OCI-LY3 (cell line): ENCODE data around the gene PADI3.

Experiments used
- EZH2phosphoT487 ChIP-seq: fragments of 200-600 bp; shearing (Covaris generic); IDR thresholded peaks from 2 replicates; pipeline ENCODE4 v1.6.1; 2018; ENCODE audit warnings: antibody characterized with exemption, mixed run types, low read depth
- TF ChIP-seq, protein P1 (sequence below): fragments of 200-600, 300-600 bp; sonication (generic); IDR thresholded peaks from 2 replicates; pipeline ENCODE4 v1.5.1; 2014; ENCODE audit warnings: antibody characterized with exemption, low read length, low read depth

DNA sequence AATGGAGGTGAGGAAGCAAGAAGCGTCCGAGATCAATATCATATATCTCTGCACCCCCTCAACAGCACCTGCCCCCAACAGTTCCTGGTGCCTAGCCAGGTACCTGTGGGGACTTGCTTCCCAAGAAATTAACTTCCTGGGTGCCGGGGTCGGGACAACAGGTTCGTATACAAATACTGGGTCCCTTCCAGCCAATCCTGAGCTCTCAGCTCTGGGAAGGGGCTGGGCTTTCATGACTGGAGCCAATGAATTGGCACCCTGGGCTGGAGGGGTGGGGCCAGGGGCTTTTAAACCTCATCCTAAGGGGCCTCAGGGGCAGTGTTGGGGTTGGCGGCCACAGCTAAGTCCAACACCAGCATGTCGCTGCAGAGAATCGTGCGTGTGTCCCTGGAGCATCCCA, at the start of gene PADI3:
- TF ChIP-seq, protein P1, sequence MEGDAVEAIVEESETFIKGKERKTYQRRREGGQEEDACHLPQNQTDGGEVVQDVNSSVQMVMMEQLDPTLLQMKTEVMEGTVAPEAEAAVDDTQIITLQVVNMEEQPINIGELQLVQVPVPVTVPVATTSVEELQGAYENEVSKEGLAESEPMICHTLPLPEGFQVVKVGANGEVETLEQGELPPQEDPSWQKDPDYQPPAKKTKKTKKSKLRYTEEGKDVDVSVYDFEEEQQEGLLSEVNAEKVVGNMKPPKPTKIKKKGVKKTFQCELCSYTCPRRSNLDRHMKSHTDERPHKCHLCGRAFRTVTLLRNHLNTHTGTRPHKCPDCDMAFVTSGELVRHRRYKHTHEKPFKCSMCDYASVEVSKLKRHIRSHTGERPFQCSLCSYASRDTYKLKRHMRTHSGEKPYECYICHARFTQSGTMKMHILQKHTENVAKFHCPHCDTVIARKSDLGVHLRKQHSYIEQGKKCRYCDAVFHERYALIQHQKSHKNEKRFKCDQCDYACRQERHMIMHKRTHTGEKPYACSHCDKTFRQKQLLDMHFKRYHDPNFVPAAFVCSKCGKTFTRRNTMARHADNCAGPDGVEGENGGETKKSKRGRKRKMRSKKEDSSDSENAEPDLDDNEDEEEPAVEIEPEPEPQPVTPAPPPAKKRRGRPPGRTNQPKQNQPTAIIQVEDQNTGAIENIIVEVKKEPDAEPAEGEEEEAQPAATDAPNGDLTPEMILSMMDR = no peak
- TF ChIP-seq EZH2phosphoT487 = no peak
